HG02588 (cell line): ENCODE data around the gene FBXL15.

ENCODE experiments used
- ATAC-seq: cut with Tn5 transposase; IDR thresholded peaks from one replicate; pipeline ENCODE4 v1.9.1; 2021; ENCODE audit warnings: mild to moderate bottlenecking, moderate library complexity; ENCODE audit not compliant: unreplicated experiment

Gene FBXL15, protein sequence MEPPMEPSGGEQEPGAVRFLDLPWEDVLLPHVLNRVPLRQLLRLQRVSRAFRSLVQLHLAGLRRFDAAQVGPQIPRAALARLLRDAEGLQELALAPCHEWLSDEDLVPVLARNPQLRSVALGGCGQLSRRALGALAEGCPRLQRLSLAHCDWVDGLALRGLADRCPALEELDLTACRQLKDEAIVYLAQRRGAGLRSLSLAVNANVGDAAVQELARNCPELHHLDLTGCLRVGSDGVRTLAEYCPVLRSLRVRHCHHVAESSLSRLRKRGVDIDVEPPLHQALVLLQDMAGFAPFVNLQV

GRCh38 chr10:102420714-102421506 lies at the start of gene FBXL15:
Gene FBXL15 (plus strand): TSS chr10:102420836. CDS start chr10:102421130, 294 bp downstream.
- peak; percentile 64 for ATAC-seq

DNA sequence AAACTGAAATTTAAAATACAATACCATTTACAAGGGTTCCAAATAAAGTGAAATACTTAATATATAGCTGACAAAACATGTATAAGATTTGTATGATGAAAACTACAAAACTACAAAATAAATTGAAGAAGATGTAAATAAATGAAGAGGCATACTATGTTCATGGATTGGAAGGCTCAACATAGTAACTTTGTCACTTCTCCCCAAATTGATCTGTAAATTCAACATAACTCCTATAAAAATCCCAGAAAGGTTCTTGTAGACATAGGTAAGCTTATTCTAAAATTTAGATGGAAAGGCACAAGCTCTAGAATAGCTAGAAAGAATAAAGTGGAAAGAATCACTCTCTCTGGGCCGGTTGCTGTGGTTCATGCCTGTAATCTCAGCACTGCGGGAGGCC lies 49.3 kb upstream of the FBXL15 start:
- ATAC-seq = no peak

DNA sequence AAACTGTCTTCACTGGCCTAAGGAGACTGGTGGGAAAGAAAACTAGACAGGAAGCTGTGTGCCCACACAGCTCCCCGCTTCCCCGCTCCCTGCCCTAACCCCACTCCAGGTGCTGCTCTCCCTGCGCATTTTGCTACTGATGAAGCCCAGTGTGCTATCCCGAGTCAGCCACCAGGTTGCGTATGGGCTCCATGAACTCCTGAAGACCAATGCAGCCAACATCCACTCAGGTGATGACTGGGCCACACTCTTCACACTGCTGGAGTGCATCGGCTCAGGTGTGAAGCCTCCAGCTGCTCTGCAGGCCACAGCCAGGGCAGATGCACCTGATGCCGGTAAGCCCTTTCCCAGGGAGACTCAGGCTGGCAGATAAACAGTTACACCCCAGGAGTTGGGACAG lies 45.4 kb upstream of the FBXL15 start:
- ATAC-seq = no peak

DNA sequence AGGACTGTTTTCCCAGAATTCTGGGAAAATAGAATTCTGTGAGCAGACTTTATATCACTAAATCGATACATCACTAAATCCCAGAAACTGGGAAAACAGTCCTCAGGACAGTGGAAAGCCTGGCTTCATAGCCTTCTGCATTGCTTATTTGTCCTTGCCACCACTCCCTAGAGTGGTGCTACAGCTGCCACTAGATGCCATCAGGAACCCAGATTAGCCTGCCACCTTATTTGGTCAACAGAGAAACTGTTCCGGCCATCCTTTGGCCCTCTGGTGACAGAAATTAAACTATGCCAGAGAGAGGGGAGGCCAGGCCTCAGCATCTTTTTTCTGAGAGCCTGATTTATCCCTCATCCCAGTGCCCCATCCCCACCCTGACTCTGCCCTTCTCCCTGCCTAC lies 44.8 kb upstream of the FBXL15 start:
- no peak for ATAC-seq

DNA sequence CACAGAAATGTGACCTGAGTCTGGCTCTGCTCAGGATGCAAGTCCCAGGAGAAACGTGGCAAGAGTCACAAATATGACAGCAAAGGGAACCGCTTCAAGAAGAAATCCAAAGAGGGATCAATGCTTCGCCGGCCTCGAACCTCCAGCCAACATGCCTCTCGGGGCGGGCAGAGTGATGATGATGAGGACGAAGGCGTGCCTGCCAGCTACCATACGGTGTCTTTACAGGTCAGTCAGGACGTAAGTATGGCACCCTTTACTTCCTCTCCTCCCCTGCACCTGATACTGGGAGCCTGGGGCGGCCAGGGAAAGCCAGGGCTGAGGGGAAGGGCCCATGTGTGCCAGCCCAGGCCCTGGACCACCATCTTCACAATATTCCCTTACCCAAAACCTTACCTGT lies 43.7 kb upstream of the FBXL15 start:
- no peak for ATAC-seq

- ATAC-seq = no peak
Observed at GRCh38 chr10:102379383-102379782, 41.3 kb upstream of the FBXL15 start.

- no peak for ATAC-seq
Observed at GRCh38 chr10:102381983-102382382, 38.7 kb upstream of the FBXL15 start.

DNA sequence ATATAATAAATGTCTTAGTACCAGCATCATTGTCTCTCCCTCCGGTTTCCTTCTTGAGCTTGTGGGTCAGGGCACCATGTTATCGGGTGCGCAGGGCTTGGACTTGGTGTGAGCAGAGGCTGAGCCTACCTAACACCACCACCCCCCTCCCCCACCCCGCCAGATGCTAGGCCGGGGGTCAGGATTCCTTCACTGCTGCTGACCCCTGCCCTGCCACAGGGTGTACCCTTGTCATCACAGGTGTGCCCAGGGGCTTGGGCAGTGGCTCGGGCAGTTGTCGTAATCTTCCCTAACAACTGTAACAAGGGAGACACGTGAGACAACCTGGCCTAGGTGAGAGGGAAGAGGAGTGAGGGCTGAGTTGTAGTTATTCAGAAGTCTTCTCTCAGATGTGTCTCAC lies 37.8 kb upstream of the FBXL15 start:
- ATAC-seq = no peak

- no peak for ATAC-seq
Observed at GRCh38 chr10:102384053-102384452, 36.6 kb upstream of the FBXL15 start.

DNA sequence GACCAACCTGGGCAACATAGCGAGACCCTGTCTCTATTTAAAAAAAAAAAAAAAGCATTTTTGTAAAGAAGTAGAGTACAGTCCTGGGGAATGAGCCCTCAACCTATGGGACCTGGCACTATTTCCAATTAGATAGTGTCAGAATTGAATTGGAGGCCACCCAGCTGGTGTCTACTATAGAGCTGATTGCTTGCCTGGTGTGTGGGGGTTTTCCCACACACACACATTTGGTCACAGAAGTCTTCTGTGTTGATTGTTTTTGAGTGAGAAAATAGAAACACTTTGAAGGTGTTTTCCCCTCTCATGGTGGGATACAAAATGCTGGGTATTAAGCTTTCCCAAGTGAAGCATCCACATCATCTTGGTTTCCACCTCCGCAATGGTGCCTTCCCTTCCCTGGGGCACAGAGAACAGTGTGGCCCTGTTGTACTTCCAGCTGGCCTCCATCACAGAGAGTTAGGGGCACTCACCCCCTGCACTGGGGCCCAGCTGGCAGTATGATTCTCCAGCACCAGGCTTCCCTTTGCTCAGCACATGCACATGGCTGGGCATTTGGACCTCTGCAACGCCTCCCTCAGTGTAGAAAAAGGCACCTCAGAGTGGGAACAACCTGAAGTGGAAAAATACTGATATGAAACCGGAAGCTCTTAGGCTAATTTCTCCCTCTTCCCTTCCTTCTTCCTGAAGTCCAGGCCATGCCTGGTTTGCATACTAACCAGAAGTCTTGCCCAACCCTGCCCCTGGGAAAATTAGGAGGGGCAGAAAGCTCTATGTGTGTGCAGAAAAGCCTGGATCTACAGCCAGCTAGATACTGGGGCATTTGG lies 35.8 kb upstream of the FBXL15 start:
- ATAC-seq = no peak

DNA sequence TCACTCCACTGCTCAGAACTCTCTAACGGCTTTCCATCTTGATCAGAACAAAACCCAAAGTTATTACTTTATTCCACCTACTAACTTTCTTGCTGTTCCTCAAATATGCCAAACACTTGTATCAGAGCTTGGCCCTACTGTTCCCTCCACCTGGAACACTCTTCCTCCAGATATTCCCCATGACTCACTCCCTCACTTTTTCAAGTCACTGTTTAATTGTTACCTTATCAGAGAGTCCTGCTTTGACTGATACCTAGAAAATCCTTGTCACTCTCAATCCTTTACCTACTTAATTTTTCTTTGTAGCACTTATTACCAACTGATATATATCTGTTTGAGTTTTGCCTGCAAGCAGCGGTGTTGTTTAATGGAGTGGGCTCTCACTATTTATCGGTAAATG lies 30.7 kb upstream of the FBXL15 start:
- no peak for ATAC-seq

- no peak for ATAC-seq
Observed at GRCh38 chr10:102392306-102392705, 28.3 kb upstream of the FBXL15 start.

- no peak for ATAC-seq
Observed at GRCh38 chr10:102393411-102394078, 27.1 kb upstream of the FBXL15 start.

DNA sequence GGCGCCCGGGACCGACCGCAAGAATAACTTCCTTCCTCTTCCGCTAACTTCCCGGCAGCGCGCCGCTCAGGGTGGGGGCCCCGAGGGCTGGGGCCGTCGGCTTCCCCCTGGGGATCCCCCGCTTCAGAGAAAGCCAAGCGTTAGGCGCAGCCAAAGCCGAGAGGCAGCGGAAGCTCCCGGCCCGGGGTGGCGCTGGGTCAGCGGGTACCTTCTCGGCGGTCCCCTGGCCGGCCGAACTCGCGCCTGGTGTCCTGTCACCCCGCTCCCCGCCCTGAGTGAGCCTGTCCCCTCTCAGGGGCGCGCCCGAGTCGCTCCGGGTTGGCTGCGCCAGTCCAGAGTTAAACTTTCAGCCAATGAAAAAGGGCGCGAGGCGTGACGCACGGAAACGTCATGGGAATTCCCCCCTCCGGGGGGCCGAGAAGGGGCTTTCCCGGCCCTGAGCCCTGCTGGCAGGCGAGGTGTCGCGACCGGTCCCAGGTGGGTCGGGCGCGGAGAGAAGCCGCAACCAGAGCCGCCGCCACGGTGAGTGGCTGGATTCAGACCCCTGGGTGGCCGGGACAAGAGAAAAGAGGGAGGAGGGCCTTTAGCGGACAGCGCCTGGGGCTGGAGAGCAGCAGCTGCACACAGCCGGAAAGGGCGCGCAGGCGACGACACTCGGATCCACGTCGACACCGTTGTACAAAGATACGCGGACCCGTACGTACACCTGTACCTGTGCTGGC lies 26.4 kb upstream of the FBXL15 start:
- ATAC-seq = peak; percentile 72

DNA sequence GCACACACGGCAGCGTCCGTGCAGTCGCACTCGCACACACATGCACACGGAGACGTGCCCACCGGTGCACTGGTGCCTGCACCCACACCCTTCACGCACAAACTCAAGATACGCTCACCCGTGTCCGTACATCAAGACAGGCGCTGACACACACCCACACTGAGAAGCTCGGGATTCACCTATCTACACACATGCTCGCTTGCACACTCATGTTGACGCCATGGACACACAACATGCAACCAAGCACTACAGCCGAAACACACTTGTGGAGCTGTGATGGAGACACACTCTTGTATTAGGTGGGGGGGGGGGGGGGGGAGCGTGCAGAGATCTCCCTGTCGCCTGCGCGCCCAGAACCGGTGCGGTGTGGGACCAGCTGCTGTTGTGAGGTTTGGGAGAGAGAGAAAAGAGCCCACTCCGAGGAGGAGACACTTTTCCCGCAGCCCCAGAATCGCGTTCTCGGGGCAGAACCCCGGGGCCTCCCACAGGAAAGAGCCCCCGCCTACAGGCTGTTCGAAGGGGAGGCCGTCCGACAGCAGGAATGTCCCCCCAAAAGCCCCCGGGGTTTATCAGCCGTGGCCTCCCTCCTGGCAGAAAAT lies 25.7 kb upstream of the FBXL15 start:
- peak; percentile 1 for ATAC-seq

GRCh38 chr10:102395400-102396316 lies 25.0 kb upstream of the FBXL15 start, which contains the start of gene NFKB2:
Gene NFKB2 (plus strand): TSS chr10:102395705. CDS start chr10:102395960, 255 bp downstream.
- peak; percentile 25 for ATAC-seq

DNA sequence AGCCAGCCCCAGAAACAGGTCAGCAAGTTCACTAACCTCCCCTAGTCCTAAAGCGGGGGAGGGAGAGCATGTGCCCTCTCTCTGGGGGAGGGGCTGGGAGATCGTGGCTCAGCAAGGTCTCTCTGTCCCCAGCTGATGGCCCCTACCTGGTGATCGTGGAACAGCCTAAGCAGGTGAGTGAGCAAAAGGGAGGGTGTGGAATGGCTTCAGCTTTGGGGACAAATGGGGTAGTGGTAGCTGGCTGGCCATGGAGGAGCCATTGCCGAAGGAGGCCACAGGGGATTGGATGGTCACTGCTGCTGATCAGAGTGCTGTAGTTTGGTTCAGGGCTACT lies 24.4 kb upstream of the FBXL15 start:
- no peak for ATAC-seq

DNA sequence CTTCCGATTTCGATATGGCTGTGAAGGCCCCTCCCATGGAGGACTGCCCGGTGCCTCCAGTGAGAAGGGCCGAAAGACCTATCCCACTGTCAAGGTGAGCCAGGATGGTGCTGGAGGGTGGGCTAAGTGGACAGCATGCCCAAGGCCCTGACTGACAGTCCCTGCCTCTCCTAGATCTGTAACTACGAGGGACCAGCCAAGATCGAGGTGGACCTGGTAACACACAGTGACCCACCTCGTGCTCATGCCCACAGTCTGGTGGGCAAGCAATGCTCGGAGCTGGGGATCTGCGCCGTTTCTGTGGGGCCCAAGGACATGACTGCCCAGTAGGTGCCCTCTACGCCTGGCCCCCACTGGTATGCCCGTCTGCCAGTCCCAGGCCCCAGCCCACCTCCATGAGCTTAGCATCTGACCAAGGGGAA lies 23.9 kb upstream of the FBXL15 start:
- ATAC-seq = no peak
